ENCODE results near the gene TAF4.

Gene TAF4

DNA sequence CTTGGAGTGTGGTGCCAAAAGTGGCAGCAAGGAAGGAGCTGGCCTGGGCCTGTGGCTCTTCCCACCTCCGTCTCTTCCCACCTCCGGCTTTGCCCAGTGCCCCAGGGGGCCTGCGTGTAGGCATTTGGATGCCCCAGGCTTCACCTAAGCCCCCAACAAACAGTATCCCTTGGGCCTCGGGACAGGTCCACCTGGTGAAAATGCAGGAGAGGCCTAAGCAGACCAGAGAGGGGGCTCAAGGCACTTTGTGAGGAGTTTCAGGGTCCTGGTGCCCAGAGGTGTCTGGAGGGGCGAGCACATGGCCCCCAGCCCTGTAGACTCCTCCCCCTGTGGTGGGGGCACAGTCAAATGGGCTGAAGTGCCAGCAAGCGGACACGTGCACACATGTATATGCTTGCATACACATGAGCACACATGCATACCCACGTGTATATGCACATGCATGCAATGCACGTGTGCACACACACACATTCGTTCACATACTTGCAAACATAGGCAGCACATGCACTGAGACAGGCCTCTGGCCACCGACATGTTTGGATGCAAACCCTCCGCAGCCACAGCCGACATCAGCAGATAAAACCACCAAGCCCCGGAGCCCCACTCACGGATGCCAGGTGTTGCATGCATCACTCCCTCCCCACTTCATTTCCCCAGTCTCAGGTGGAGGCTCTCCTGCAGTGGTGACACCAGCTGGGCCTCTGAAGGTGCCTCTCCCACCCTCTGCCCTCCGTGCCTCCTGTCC is 124.5 kb downstream of the TAF4 start:
- DNase-seq, result no peak

DNA sequence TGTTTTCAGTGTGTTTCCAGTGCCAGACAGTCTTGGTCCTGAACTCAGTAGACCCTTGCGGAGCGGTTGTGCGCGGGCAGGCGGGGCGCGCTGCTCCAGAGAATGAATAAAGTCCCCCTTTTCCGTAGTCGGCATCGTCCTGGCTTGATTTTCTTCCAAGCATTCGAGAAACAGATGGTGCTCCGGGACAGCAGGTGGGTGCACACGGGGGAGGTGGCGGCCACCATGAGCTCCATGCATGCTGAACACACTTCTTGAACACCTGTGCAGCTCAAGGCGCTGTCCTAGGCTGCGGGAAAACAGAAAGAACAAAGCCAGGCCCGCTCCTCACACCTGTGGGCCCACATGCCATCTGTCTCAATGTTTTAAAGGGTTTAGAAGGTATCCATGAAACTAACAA is 125.2 kb downstream of the TAF4 start:
- DNase-seq, result no peak

DNA sequence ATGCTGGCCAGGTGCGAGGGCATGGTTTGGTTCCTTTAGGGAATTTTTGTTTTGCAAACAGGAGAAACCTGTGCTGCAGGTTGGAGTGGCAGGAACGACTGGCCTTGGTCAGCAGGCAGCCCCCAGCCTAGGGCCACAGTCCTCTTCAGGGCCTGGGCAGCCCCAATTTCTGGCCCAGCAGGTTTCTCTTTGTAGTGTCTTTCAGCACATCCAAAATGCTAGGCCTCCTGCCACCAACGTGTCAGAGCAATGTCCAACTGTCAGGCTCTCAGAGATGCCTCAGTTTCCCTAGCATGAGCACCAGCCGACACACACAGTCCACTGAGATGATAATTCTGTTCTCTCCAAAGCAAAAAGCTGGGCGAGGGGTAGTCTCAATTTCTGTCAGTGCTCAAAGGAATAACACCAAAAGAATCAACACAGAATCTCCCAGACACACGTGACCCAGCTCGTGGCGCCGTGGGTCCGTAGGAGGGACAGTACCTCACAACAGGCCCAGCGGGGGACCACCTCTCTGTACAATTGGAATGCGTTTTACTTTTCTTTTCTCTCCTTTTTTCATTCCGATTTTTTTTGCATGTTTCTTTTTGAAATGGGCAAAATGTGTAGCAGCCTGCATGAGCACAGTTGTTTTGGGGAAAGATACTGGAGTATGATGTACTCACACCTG is 125.9 kb downstream of the TAF4 start:
- DNase-seq, result no peak

DNA sequence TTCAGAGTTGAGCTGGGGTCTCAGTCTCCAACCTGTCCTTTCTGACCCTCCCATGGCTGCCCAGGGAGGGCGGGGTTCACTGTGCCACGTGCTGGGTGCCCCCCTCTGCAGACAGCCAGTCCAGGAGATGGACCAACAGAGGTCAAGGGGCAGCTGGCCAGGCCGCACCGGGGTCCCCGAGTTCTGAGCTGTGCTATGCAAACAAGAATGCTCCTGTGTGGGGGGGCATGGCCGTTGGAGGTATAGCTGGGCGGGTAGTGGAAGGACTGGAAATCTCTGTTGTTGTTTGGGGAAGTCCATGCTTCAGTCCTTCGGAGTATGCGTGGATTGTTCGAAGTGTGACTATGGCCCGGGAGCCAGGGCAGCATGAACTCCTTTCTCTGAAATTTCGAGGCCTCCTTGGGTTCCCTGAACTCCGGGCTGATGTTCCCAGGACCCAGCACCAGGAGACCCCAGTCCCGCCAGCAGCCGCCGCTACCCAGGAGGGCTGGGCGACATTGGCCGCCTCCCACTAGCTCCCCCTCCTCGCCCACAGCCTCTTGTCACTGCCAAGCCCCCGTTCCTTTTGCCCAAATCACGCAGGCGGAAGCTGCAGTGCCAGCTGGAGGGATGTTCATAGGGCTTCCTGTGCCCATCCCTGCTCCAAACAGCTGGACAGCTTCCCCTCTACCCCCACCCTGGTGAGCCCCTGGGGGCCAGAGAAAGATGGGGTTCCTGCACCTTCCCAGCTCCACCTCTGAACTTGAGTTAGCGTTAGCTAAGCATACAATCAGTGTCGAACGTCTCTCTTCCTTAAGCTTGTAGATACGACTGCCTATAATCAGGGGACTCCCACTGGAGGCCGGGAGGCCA is 126.6 kb downstream of the TAF4 start:
- DNase-seq, result no peak

DNA sequence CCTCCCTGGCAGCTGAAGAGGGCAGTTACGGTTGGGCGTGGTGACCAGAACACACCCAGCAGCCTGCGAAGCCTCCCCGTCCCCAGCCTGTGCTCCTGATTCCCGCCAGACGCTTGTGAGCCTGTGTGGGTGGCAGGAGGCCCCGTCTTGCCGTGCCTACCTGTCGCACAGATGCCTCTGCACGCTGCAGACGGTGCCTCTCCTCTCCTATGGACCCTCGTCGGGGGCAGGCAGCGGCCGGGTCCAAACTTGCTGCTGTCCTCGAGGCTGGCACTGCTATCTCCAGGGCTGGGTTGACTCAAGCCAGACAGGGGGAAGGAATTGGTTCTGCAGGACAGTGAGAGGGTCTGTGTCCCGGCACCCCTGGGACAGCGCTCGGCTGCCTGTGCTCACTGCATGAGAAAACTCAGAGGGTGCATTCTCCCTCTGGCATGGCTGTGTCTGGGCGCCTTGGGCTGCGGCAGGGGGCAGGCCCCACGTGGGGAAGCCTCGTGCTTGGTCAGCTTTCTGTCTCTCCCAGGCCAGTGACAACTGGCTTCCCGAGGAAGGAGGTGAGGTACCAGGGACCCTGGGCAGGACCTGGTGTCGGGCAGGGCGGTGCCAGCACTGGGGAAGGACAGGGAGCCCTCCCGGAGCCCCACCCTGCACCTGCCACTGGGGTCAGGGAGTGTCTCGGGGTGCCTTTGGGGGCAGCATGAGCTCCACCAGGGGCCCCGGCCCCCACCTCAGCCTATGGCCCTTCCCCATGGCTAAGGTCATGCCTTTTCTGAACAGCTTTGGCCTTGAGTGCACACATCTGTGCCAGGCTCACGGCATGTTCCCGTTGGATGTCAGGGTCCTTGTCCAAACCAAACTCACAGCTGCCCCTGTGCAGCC is 127.5 kb downstream of the TAF4 start:
- no peak for DNase-seq

DNA sequence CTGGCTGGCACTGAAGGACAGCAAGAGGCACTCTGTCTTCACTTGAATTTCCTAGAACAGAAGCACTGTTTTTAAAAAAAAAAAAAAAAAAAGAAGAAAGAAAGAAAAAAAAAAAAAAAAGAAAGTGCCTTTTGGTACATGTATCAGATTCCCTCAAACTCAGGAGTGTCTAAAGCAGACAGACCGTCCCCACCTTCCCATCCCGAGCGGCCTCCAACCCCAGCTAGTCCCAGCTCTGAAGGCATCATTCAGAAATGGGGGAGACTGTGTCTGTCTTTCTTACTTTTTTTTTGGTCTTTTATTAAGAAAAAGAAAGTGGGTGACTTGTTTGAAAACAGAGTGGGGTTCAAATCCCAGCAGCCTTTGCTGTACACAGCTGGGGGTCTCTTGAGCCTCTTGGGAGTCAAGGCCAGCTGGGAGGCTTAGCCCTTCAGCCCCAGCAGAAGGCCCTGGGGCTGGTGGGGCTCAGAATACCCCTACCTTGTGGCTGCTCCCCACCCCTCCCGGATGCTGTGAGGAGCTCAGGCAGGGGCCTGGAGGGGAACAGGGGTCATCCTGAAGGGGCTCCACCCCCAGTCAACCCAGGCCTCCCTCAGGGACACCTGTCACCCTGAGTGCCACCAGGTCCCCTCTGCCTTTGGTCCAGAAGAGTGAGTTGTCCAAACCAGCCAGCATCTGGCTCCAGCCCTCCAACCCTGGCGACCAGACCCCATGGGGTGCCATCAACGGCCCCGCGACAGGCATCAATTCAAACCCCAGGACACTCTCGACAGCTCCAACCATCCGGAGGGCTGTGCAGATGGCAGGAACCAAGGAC is 128.3 kb downstream of the TAF4 start:
- DNase-seq, result no peak

DNA sequence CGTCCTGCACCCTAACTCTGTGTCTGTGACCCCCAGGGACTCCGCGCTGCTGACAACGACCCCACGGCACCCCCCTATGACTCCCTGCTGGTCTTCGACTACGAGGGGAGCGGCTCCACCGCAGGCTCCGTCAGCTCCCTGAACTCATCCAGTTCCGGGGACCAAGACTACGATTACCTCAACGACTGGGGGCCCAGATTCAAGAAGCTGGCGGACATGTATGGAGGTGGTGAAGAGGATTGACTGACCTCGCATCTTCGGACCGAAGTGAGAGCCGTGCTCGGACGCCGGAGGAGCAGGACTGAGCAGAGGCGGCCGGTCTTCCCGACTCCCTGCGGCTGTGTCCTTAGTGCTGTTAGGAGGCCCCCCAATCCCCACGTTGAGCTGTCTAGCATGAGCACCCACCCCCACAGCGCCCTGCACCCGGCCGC is 129.0 kb downstream of the TAF4 start:
- DNase-seq, result no peak

DNA sequence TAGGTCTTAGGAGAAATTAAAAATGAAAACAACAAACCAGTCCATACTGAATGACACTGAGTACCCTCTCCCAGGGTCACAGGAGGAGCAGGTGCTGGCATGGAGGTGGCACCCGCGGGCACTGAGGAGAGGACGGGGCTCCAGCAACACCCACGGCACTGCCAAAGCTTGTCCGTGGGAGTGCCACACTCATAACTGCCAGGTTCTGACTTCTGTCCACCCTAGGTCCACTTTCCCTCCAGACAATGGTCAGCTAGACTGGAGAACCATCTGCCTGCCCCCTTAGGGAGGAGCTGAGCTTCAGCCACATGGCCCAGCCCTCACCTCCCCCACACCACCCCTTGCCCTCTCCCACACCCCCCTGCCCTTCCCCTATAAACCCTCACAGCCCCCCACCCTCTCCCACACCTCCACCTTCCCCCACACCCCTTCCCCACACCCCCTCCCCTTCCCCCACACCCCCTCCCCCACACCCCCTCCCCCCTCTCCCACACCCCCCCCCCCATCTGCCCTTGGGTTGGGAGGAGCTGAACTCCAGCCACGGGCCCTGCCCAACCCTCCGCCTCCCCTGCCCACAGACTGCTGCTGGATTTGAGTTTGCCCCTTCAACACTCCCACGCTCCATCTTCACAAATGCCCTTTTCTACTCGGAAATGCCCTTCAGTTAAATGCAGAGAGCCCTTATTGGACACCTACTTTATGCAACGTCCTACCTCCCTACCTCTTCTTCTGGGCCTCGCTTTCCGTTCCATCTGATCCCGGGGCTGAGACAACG is 129.6 kb downstream of the TAF4 start:
- DNase-seq, result no peak

DNA sequence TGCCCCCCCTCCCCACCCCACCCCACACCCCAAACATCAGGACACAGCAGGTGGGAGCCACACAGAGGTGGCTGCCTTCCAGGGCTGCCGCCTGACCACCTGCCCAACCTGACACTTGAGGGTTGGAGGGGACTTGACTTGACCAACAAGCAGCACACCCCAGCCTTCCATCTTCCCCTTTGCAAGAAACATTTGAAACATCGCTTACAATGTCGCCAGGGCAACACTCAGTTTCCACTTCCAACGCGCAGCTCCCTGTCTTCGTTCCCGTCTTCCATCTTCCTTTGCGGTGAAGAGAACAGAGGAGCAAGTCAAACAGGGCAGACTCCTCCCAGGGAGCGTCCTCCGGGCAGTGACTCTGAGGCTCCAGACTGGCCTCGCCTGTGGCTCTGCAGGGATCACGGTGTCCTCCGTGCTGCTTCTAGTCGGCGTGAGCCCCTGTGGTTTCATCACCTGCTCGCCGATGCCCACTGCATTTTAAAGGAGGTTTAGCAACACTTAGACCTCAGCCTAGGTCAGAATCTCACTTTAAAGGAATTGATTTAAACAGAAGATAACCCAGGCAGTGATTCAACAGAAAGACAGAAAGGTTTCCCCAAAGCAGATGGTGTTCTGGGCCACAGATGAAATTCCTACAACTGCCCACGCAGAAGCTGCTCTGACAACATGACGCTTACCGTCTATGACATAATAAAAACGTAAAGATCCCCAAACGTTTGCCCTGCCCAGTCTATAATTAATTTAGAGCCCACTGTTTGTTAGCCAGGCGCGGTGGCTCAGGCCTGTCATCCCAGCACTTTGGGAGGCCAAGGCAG is 130.8 kb downstream of the TAF4 start:
- DNase-seq, result no peak

DNA sequence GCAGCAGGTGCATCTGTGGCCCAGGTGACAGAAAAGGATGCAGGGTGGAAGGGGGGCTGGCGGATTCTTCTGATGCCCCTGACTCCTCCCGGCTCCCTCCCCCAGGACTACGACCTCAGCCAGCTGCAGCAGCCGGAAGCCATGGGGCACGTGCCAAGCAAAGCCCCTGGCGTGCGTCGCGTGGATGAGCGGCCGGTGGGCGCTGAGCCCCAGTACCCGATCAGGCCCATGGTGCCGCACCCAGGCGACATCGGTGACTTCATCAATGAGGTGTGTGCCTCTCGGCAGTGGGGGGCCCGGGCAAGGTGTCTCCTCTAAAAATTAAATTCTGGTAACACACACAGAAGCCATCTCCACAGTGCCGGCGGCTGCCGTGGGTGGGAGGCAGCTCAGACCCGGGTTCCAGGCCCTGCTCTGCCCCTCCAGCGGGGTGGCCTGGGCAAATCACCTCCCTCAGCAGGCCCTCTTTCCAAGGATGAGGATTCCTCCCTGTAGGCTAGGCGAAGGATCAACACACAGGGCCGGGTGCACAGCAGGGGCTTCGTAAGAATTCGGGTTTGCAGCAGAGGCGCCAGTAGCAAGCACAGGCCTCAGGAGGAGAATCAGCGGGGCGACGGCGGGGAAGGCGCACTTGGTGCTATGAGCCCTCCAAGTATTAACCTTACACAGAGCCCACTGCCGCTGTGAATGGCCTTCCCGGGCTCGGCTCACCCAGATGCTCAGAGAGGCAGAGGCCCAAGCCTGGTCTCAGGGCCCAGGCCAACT is 131.5 kb downstream of the TAF4 start:
- DNase-seq, result no peak

DNA sequence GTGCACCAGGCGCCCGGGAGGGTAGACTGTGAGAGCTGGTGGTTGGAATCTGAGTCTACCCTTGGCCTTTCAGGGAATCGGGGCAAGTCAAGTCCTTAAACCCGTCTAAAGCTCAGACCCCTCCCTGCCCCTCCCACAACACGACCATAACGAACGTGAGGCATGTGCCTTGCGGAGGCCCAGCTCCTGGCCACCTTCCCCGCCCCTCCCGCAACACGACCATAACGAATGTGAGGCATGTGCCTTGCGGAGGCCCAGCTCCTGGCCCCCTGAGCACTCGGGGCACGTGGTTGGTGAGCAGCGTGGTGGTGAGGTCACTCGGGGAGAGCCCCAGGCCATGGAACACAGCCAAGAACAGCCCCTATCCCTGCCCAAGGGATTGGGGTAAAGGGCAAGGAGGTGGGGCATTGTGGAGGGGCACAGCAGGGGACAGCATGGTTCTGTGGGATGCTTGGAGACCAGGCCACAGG is 132.2 kb downstream of the TAF4 start:
- DNase-seq, result no peak

DNA sequence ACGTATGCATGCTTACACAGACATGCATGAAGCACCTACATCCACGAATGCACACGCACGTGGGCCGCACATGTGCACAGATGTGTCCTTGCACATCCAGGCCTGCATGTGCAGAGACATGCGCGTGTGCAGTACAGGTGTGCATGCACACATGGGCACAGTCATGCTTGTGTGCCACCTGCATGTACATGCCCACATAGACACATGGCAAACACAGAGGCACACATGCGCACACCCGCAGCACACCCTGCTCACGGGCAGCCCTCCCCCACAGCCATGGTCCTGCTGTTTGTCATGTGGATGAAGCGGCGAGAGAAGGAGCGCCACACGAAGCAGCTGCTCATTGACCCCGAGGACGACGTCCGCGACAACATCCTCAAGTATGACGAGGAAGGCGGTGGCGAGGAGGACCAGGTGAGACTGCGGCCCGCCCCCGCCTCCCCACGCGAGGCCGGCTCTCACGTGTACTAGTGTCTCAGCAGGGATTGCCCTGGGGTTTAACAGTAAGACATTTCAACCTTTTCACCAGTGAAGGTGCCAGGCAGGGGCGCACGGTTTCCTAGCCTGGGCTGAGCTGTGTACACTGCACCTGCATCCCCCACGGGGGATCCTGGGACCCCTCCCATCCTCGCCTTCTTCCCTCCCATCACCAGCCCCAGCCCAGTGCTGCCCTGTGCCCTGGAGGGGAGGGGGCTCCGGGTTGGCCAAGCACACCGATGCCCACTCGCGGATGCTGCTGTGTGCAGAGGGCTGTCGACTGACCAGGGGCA is 132.8 kb downstream of the TAF4 start:
- no peak for DNase-seq

DNA sequence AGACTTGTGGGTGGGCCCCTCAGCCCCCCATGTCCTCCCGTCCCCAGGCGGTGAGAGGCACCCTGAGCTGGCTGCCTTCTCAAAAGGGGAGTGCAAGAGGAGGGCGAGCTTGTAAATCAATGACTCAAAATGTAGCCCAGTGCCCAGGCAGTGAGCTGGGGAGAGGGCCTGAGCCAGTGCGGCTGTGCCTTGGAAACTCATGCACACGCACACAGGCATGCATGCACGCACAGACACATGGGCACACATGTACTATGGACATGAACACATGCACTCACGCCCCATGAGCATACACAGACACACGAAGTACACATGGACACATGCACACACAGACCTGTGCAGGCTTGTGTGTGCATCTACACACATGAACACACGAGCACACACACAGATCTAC is 133.5 kb downstream of the TAF4 start:
- DNase-seq, result no peak

DNA sequence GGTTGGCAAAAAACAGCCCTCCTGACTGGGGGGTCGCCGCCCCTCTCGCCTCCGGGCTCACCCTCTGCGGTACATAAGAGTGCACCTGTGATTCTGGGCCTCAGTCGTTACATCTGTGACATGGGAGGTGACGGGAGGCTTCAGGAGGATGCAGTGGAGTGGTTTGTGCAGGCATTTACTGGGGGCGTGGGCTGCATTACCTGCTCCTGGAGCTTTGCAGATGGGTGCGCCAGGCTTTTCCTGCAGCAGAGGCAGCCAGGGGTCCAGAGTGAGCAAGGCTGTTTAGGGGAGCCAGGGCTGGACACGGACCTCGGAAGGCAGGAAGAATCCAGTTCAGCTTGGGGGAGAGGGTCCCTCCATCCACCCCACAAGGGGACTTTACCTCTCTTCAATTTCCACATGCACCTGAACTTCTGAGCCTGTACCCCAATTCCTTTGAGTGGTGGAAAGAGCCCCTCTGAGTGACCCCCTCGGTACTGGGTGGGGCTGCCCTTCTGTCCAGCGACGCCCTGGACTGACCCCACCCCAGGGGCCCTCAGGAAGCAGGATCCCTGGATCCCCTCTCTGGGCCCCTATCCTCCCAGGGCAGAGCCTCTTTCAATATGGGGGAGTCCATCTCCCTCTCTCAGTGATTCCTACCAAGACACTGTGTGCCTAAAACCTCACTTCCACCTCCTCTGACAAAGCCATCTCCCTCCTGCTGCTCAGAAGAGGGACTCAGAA is 134.0 kb downstream of the TAF4 start:
- no peak for DNase-seq

DNA sequence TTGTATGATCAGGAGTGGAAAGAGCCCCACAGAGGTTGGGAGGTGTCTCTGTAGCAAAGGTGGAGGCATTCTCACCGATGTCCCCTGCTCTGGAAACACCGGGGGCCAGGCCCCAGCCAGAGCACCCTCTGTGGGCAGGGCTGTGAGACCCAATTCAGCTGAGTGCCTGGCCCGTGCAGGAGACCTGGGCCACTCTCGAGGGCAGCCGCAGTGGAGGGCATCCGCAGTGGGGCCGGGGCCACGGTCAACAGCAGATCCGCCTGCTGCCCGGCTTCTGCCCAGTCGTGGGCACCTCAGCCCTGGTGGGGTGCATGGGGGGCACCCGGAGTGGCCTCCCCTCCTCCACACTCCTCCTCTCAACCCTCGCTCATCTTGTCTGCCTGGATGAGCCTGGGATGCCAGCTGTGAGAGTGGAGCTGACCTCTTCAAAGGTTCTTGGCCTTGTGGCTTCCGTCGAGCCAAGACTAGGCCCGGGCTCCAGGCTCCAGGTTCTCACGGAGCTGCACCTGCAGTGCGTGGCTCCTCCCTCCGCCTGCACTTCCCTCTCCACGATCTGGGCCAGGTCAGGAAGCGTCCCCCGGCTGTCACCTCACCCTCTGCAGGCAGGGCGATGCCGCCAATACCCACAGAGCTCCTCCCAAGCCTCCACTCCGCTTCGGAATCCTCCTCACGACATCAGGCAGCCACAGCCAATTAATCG is 134.8 kb downstream of the TAF4 start:
- no peak for DNase-seq

DNA sequence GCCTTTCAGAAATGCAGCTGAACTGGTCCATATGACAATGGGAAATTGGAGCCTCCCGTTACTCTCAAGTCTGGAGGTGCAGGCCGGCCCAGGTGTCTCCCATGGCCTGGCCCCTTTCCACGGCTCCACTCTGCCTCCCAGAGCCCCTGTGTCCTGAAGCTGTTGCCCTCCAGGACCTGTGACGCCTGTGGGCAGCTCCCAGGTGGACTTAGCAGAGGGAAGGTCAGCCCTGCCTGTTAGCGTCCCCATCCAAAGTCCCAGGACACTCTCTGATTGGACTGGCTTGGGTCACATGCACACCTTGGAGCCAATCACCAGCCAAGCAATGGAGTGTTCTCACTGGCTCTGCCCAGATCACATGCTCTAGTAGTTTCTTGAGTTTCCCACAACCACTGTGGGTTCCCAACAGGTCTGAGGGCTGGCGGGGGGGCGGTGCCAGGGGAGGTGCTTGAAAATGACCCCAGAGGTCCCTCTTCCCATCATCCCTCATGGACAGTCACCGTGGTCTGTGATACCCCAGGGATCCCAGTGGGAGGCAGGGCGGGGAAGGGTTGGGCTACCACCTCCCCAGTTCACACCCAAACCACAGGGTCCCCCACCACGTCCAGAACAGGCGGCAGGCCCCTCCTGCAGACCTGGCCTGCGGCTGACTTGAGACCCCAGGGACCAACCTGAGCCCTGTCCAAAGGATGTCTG is 135.6 kb downstream of the TAF4 start:
- no peak for DNase-seq

Data from activated CD4-positive, alpha-beta T cell treated with anti-CD3 and anti-CD28 coated beads, Interleukin-2, amount 50 U/mL, for 4 hours (primary cell).